SK-N-DZ (cell line): ENCODE measurements around the gene PRR33.

ENCODE experiments used
- DNase-seq: peaks from one replicate; pipeline ENCODE4 v3.0.0-alpha.2; 2015; ENCODE audit warnings: low spot score
- small RNA-seq, 2 experiments: library from RNA; depleted of rRNA; stranded (forward); fragments of <200 nt; gene quantifications; one replicate each; pipeline ENCODE3, GENCODE V24; 2014

PRR33 gene

DNA sequence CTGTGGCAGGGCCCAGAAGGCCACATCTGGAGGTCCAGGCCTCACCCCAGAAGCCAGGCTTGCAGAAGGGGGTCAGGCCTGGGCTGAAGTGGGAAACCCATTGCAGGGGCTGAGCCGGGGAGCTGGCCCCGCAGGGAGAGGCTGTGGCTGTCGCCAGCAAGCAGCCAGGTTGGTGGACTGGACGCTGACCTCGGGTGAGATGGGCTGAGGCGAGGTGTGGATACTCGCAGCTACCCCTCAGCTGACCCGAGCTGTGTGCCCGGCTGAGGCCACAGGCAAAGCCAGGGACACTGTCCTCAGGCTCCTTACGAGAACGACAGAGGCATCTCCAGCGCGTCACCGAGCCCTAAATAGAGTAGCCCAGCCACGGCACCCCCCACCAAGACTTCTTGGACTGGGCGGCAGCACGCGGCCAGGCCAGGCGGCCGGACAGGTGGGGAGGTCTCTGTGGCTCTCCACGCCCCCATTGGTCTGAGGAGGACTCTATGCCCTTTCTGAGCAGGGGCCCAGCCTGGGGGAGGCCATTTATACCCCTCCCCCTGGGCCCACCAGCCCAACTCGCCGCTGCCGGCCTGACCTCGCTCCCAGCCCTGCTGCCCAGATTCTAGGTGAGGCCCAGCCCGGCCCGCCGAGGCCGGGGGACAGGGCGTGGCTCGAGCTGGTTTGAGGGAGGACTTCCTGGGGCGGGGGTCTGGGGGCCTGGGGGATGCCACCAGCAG lies 53.1 kb downstream of the PRR33 start, which contains the start of gene TNNI2:
Gene TNNI2 (plus strand): TSS at position 556 of the 719 bp plus-strand sequence. CDS start 716 bp downstream, outside the sequence.
- no peak for DNase-seq

Small RNAs within 50 kb of the gene (small RNA-seq; reads per million reads assigned to genes)
- gene AC051649.1 (0 reads per million in 2 experiments), gene MIR4298 (0 reads per million in 2 experiments)
